Measurements from ENCODE around the gene ZP1.

ZP1 gene

GRCh38 chr11:60919320-60919719 lies 52.0 kb downstream of the ZP1 start:
- Histone ChIP-seq H3K9ac (ENCODE audit: low read depth, low read length) (no peak overlapping the region), H3K9me3 (replicated peaks; ENCODE audit: low read length) (no peaks in the 10 kb centered on the region), H3K36me3 (ENCODE audit: insufficient read depth, low read length) (peaks cover 25% of the 10 kb centered on the region), H3K4me2 (ENCODE audit: low read length) (no peak overlapping the region), H3K4me1 (ENCODE audit: control insufficient read depth, insufficient read depth, low read length) (peaks cover 19% of the 10 kb centered on the region), H3K4me3 (ENCODE audit: low read length) (no peak overlapping the region), H3K27me3 (ENCODE audit: control insufficient read depth, insufficient read depth, low read length) (no peaks in the 10 kb centered on the region)

- H3K9me3 ChIP-seq (replicated peaks; ENCODE audit: low read length): no peaks in the 10 kb centered on the region
- peaks cover 25% of the 10 kb centered on the region for H3K36me3 ChIP-seq (ENCODE audit: insufficient read depth, low read length)
- peaks cover 22% of the 10 kb centered on the region for H3K4me1 ChIP-seq (ENCODE audit: control insufficient read depth, insufficient read depth, low read length)
- peaks cover 3% of the 10 kb centered on the region for H3K27me3 ChIP-seq (ENCODE audit: control insufficient read depth, insufficient read depth, low read length)
- H3K4me2 ChIP-seq (ENCODE audit: low read length): no peak overlapping the region
- no peak overlapping the region for H3K9ac ChIP-seq (ENCODE audit: low read depth, low read length)
- no peak overlapping the region for H3K4me3 ChIP-seq (ENCODE audit: low read length)
These were observed 52.6 kb downstream of the ZP1 start for GRCh38 chr11:60919956-60920355.

GRCh38 chr11:60921259-60921658 lies 53.9 kb downstream of the ZP1 start:
- Histone ChIP-seq H3K9me3 (replicated peaks; ENCODE audit: low read length) (no peaks in the 10 kb centered on the region), H3K9ac (ENCODE audit: low read depth, low read length) (no peak overlapping the region), H3K36me3 (ENCODE audit: insufficient read depth, low read length) (peaks cover 25% of the 10 kb centered on the region), H3K4me3 (ENCODE audit: low read length) (no peak overlapping the region), H3K4me2 (ENCODE audit: low read length) (no peak overlapping the region), H3K4me1 (ENCODE audit: control insufficient read depth, insufficient read depth, low read length) (peaks cover 25% of the 10 kb centered on the region), H3K27me3 (ENCODE audit: control insufficient read depth, insufficient read depth, low read length) (peaks cover 7% of the 10 kb centered on the region)

GRCh38 chr11:60921777-60922335 lies 54.5 kb downstream of the ZP1 start:
- Histone ChIP-seq H3K4me3 (ENCODE audit: low read length) (no peak overlapping the region), H3K9me3 (replicated peaks; ENCODE audit: low read length) (no peaks in the 10 kb centered on the region), H3K36me3 (ENCODE audit: insufficient read depth, low read length) (peaks cover 25% of the 10 kb centered on the region), H3K4me2 (ENCODE audit: low read length) (no peak overlapping the region), H3K27me3 (ENCODE audit: control insufficient read depth, insufficient read depth, low read length) (peaks cover 7% of the 10 kb centered on the region), H3K4me1 (ENCODE audit: control insufficient read depth, insufficient read depth, low read length) (peaks cover 25% of the 10 kb centered on the region), H3K9ac (ENCODE audit: low read depth, low read length) (no peak overlapping the region)

- H3K36me3 ChIP-seq (ENCODE audit: insufficient read depth, low read length): peaks cover 25% of the 10 kb centered on the region
- no peaks in the 10 kb centered on the region for H3K9me3 ChIP-seq (replicated peaks; ENCODE audit: low read length)
- H3K4me1 ChIP-seq (ENCODE audit: control insufficient read depth, insufficient read depth, low read length): peaks cover 25% of the 10 kb centered on the region
These were observed 55.6 kb downstream of the ZP1 start for GRCh38 chr11:60922906-60923305.

GRCh38 chr11:60923326-60923725 lies 56.0 kb downstream of the ZP1 start:
- no peak overlapping the region for H3K9ac ChIP-seq (ENCODE audit: low read depth, low read length)
- H3K27me3 ChIP-seq (ENCODE audit: control insufficient read depth, insufficient read depth, low read length): peaks cover 7% of the 10 kb centered on the region
- H3K4me2 ChIP-seq (ENCODE audit: low read length): no peak overlapping the region
- H3K36me3 ChIP-seq (ENCODE audit: insufficient read depth, low read length): peaks cover 25% of the 10 kb centered on the region
- H3K4me3 ChIP-seq (ENCODE audit: low read length): no peak overlapping the region
- peaks cover 25% of the 10 kb centered on the region for H3K4me1 ChIP-seq (ENCODE audit: control insufficient read depth, insufficient read depth, low read length)
- no peaks in the 10 kb centered on the region for H3K9me3 ChIP-seq (replicated peaks; ENCODE audit: low read length)

More at GRCh38 chr11:60922906-60923305, 55.6 kb downstream of the ZP1 start:
- Histone ChIP-seq H3K4me2 (ENCODE audit: low read length) (no peak overlapping the region), H3K9ac (ENCODE audit: low read depth, low read length) (no peak overlapping the region), H3K27me3 (ENCODE audit: control insufficient read depth, insufficient read depth, low read length) (peaks cover 7% of the 10 kb centered on the region), H3K4me3 (ENCODE audit: low read length) (no peak overlapping the region)

- Histone ChIP-seq H3K36me3 (ENCODE audit: insufficient read depth, low read length) (peaks cover 25% of the 10 kb centered on the region), H3K4me3 (ENCODE audit: low read length) (peak overlapping the region; percentile 77), H3K27me3 (ENCODE audit: control insufficient read depth, insufficient read depth, low read length) (peaks cover 7% of the 10 kb centered on the region), H3K9me3 (replicated peaks; ENCODE audit: low read length) (no peaks in the 10 kb centered on the region), H3K4me2 (ENCODE audit: low read length) (peak overlapping the region; percentile 93), H3K4me1 (ENCODE audit: control insufficient read depth, insufficient read depth, low read length) (peaks cover 22% of the 10 kb centered on the region), H3K9ac (ENCODE audit: low read depth, low read length) (peak overlapping the region; percentile 56)
These were observed 56.4 kb downstream of the ZP1 start for GRCh38 chr11:60923800-60924109.

- H3K9me3 ChIP-seq (replicated peaks; ENCODE audit: low read length): no peaks in the 10 kb centered on the region
- peaks cover 25% of the 10 kb centered on the region for H3K36me3 ChIP-seq (ENCODE audit: insufficient read depth, low read length)
- H3K9ac ChIP-seq (ENCODE audit: low read depth, low read length): peak within 1 kb of the TSS; percentile 77
- H3K4me3 ChIP-seq (ENCODE audit: low read length): peak within 1 kb of the TSS; percentile 77
- peaks cover 16% of the 10 kb centered on the region for H3K4me1 ChIP-seq (ENCODE audit: control insufficient read depth, insufficient read depth, low read length)
- H3K4me2 ChIP-seq (ENCODE audit: low read length): peak within 1 kb of the TSS; percentile 93
- peaks cover 7% of the 10 kb centered on the region for H3K27me3 ChIP-seq (ENCODE audit: control insufficient read depth, insufficient read depth, low read length)
These were observed 57.0 kb downstream of the ZP1 start, which contains the start of gene TMEM132A for GRCh38 chr11:60924110-60924905. TSS of gene TMEM132A (plus strand) at chr11:60924460. CDS start at chr11:60924634, 174 bp downstream.

Measured in skeletal muscle satellite cell (primary cell).